ENCODE measurements around the gene GMDS.

DNA sequence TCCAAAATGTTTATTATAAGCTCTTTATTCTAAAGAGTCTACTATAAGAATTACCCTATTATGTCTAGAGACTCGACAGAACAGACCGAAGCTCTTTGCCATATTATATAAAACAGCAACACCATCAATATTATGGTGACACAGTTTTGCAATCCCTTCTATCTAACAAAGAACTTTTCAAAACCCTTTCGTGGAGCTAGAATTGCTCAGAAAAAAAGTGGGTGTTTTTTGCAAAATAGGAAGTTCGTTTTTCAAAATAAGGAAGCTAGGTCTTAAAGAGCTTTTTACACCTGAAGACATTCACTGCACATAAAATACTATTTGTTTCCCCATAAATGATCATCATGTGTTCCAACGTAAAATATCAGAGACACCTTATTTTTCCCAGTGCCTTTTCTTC is 395.7 kb downstream of the GMDS start:
- TF ChIP-seq, protein P1, sequence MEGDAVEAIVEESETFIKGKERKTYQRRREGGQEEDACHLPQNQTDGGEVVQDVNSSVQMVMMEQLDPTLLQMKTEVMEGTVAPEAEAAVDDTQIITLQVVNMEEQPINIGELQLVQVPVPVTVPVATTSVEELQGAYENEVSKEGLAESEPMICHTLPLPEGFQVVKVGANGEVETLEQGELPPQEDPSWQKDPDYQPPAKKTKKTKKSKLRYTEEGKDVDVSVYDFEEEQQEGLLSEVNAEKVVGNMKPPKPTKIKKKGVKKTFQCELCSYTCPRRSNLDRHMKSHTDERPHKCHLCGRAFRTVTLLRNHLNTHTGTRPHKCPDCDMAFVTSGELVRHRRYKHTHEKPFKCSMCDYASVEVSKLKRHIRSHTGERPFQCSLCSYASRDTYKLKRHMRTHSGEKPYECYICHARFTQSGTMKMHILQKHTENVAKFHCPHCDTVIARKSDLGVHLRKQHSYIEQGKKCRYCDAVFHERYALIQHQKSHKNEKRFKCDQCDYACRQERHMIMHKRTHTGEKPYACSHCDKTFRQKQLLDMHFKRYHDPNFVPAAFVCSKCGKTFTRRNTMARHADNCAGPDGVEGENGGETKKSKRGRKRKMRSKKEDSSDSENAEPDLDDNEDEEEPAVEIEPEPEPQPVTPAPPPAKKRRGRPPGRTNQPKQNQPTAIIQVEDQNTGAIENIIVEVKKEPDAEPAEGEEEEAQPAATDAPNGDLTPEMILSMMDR (conservative IDR thresholded peaks at IDR 0.05 in 1 of 2, IDR thresholded peaks at IDR 0.05 in 1 of 2; ENCODE audit: extremely low read depth in 1 of 2, insufficient read depth in 1 of 2, low read depth in 1 of 2, low read length in 2 of 2) = no peak
- TF ChIP-seq EZH2 (IDR thresholded peaks at IDR 0.05; ENCODE audit: borderline replicate concordance, low read length) = no peak
